Measurements from ENCODE around the gene AP1M2. TPM values are rescaled to one million over a fixed set of nuclear protein-coding genes. Genes with fewer than 3 reads are reported as not detected.

The AP1M2 gene
- total RNA-seq, 2 donors from 2014 or later: not detected

Small RNAs within 50 kb of the gene (microRNA-seq; reads per million reads assigned to microRNA genes)
- gene MIR1238 (ENCODE audit: borderline microRNAs expressed in 2 of 2): 0 reads per million in 2 donors

Other genes starting within 250 kb of the AP1M2 start
- gene ICAM3, start 247.7 kb downstream of the AP1M2 start, total RNA-seq: 10 to 100 TPM in 1 of 2 donors, 1 to 10 TPM in 1; 7.9 to 10.6 TPM
- gene TYK2, start 206.7 kb downstream of the AP1M2 start, total RNA-seq: 10 to 100 TPM; 67.1 to 69.3 TPM
- 100 to 1,000 TPM; 106 to 109 TPM for gene CDC37, start 183.8 kb downstream of the AP1M2 start, total RNA-seq
- gene PDE4A, start 166.8 kb downstream of the AP1M2 start, total RNA-seq: 10 to 100 TPM; 10.9 to 12.8 TPM
- 10 to 100 TPM; 37.4 to 48.1 TPM for gene KEAP1, start 84.0 kb downstream of the AP1M2 start, total RNA-seq
- not detected for gene S1PR5, start 69.9 kb downstream of the AP1M2 start, total RNA-seq
- 10 to 100 TPM; 14.2 to 14.8 TPM for gene ATG4D, start 43.4 kb downstream of the AP1M2 start, total RNA-seq
- gene KRI1, start 21.3 kb downstream of the AP1M2 start, total RNA-seq: 10 to 100 TPM; 15.1 to 16.5 TPM
- 10 to 100 TPM in 1 of 2 donors, 1 to 10 TPM in 1; 8.1 to 15.0 TPM for gene CDKN2D, start 18.3 kb downstream of the AP1M2 start, total RNA-seq
- 100 to 1,000 TPM in 1 of 2 donors, 10 to 100 TPM in 1; 72.2 to 108 TPM for gene SLC44A2, start 38.2 kb upstream of the AP1M2 start, total RNA-seq
- gene ILF3, start 67.0 kb upstream of the AP1M2 start, total RNA-seq: 100 to 1,000 TPM; 139 to 154 TPM
- gene QTRT1, start 114.1 kb upstream of the AP1M2 start, total RNA-seq: 10 to 100 TPM; 24.9 to 27.6 TPM
- gene DNM2, start 130.8 kb upstream of the AP1M2 start, total RNA-seq: 100 to 1,000 TPM in 1 of 2 donors, 10 to 100 TPM in 1; 94.9 to 107 TPM
- gene TMED1, start 248.9 kb upstream of the AP1M2 start, total RNA-seq: 10 to 100 TPM; 15.4 to 17.9 TPM